Pancreas (tissue), 10 donors: ENCODE data around the gene ESPN. TPM values are rescaled to one million over a fixed set of nuclear protein-coding genes. Genes with fewer than 3 reads are reported as not detected.

ENCODE experiments used
- ATAC-seq, 4 donors: fragments of 200-7000 bp; cut with Tn5 transposase; one replicate each; pipeline versions ENCODE4 v1.8.0 to v1.9.1; 2020; ENCODE audit warnings: mild to moderate bottlenecking in 4 of 4, moderate library complexity in 4 of 4
- DNase-seq, 6 donors: peaks; one replicate each; pipeline ENCODE4 v3.0.0-alpha.2; 2020
- FAIRE-seq: peaks from 2 replicates; lab custom pipeline; 2012; peaks lifted over from hg19 to GRCh38; lab: Jason Lieb, UNC
- H3K27ac ChIP-seq, 4 donors: fragments of 200-600 bp; sonication (generic); 1 replicate in 3 of 4; 2 replicates in 1 of 4; pipeline versions ENCODE4 v1.5.0 to v1.8.0; 2020
- H3K27me3 ChIP-seq, 4 donors: fragments of 200-600 bp; one replicate each; pipeline ENCODE4 v1.8.0; 2021
- H3K36me3 ChIP-seq, 3 donors: fragments of 200-600 bp; sonication (generic) in 1 of 3; one replicate each; pipeline versions ENCODE4 v1.5.0 to v1.8.0; 2020 to 2021
- H3K4me1 ChIP-seq, 3 donors: fragments of 200-600 bp; one replicate each; pipeline ENCODE4 v1.8.0; 2021
- H3K4me3 ChIP-seq, 4 donors: fragments of 200-600 bp; sonication (generic) in 2 of 4; one replicate each; pipeline versions ENCODE4 v1.5.0 to v1.8.0; 2020 to 2021
- H3K9me3 ChIP-seq, 4 donors: fragments of 200-600 bp; one replicate each; pipeline ENCODE4 v1.8.0; 2021
- CTCF ChIP-seq, 4 donors: fragments of 200-600 bp; sonication (generic) in 3 of 4; IDR thresholded peaks; one replicate each; pipeline versions ENCODE4 v1.5.0 to v1.8.0; 2021; ENCODE audit warnings: antibody characterized with exemption in 4 of 4
- WGBS, 2 donors: extraction: QIAGEN DNeasy Blood & Tissue Kit; methylation state at CpG; one replicate each; pipeline ENCODE4 v1.1.7; 2013; 5-methylcytosine and 5-hydroxymethylcytosine counted together
- intact Hi-C, 3 donors: fragments of 100-400 bp; cut with DNase I; formaldehyde crosslinking; loops; one replicate each; pipeline versions ENCODE4 v1.11.1 to v1.14.2; 2022
- polyA plus RNA-seq, 2 donors: library from polyadenylated mRNA; stranded (reverse); fragments of 200-250 nt; gene quantifications; one replicate each; pipeline ENCODE4 v1.2.3, GENCODE V29; 2013
- total RNA-seq, 6 donors: library from RNA; stranded (reverse); fragmentation: NEBNext Ultra II Directional in 4 of 6; extraction: Animal tissue kit (Norgen Biotek cat#: 25700) in 4 of 6; gene quantifications; one replicate each; pipeline versions ENCODE4 v1.2.1 to v1.2.4, GENCODE V29; 2021 to 2023
- donor health status: healthy with polysubstance abuse.
- donor health status: DM: no; HTN: no; CAD: no; lungs with moderate emphysema.
- donor health status: DM: no; HTN: no; CAD: no.
- donor health status: control.
- donor health status: control.
- donor health status: Bipolar disorder and iron deficiency.
- donor health status: DM: yes; HTN: yes; CAD: no.
- donor health status: DM: no; HTN: no; CAD: no.
- donor health status: DM: no; HTN: no; CAD: no.
- donor health status: DM: yes; HTN: yes; CAD: no.

ESPN gene
- total and polyA plus RNA-seq, 8 donors, result 0.28 to 2.5 (median 0.68) TPM

GRCh38 chr1:6496890-6497214, 72.3 kb downstream of the ESPN start:
- no peaks in the 10 kb centered on the region for H3K36me3 ChIP-seq
- no peaks in the 10 kb centered on the region for H3K4me1 ChIP-seq
- intact Hi-C loops, result no loop called here
- no peak for TF ChIP-seq CTCF (IDR thresholded peaks at IDR 0.05)
- DNase-seq, result no peak
- H3K9me3 ChIP-seq, result no peaks in the 10 kb centered on the region
- H3K27ac ChIP-seq, result no peak overlapping the region
- H3K4me3 ChIP-seq, result peak overlapping the region in 3 of 4 donors; percentile 52 to 67 (median 60)
- WGBS, 2 donors, result 6 to 11% methylated on average over 4 to 21 of the region's 21 CpGs
- ATAC-seq, result no peak
- no peak for FAIRE-seq
- no peaks in the 10 kb centered on the region for H3K27me3 ChIP-seq

GRCh38 chr1:6497215-6497866, 72.8 kb downstream of the ESPN start:
- Histone ChIP-seq H3K27ac (no peak overlapping the region), H3K36me3 (no peaks in the 10 kb centered on the region), H3K4me3 (peak overlapping the region; percentile 33 to 67 (median 56)), H3K27me3 (no peaks in the 10 kb centered on the region), H3K4me1 (no peaks in the 10 kb centered on the region), H3K9me3 (no peaks in the 10 kb centered on the region)
- TF ChIP-seq CTCF (IDR thresholded peaks at IDR 0.05), result no peak
- DNase-seq (peak; percentile 38 to 85 (median 58)), FAIRE-seq (no peak), ATAC-seq (peak; percentile 71 to 86 (median 76))
- intact Hi-C loops, result no loop called here
- 1 to 2% methylated on average over 26 to 74 of the region's 74 CpGs for WGBS, 2 donors

- no peak for ATAC-seq
- intact Hi-C loops, result no loop called here
- no peaks in the 10 kb centered on the region for H3K9me3 ChIP-seq
- no peak for FAIRE-seq
- no peaks in the 10 kb centered on the region for H3K36me3 ChIP-seq
- no peaks in the 10 kb centered on the region for H3K4me1 ChIP-seq
- TF ChIP-seq CTCF (IDR thresholded peaks at IDR 0.05), result no peak
- H3K4me3 ChIP-seq, result peak overlapping the region; percentile 33 to 67 (median 56)
- peak in 2 of 6 donors; percentile 51 to 57 for DNase-seq
- H3K27ac ChIP-seq, result no peak overlapping the region
- no peaks in the 10 kb centered on the region for H3K27me3 ChIP-seq
- WGBS, 2 donors, result 26 to 29% methylated on average over 20 of the region's 20 CpGs
Observed at GRCh38 chr1:6497867-6498575, 73.4 kb downstream of the ESPN start.

- DNase-seq, result peak in 2 of 6 donors; percentile 56 to 65
- no peaks in the 10 kb centered on the region for H3K9me3 ChIP-seq
- no peaks in the 10 kb centered on the region for H3K4me1 ChIP-seq
- no peak for ATAC-seq
- 70 to 73% methylated on average over 13 of the region's 13 CpGs for WGBS, 2 donors
- no peak for TF ChIP-seq CTCF (IDR thresholded peaks at IDR 0.05)
- no peaks in the 10 kb centered on the region for H3K36me3 ChIP-seq
- H3K27me3 ChIP-seq, result no peaks in the 10 kb centered on the region
- no peak overlapping the region for H3K4me3 ChIP-seq
- intact Hi-C loops, result no loop called here
- H3K27ac ChIP-seq, result no peak overlapping the region
- FAIRE-seq, result no peak
Observed at GRCh38 chr1:6498576-6499111, 74.1 kb downstream of the ESPN start.
